Stimulated activated naive CD4-positive, alpha-beta T cell treated with Interleukin-2 at 50 U/mL for 16 hours (primary cell): ENCODE results near the gene SGTB.
"Not testable (repeated sequence)": the region's sequence is repeated elsewhere in the genome, so short reads cannot be mapped to it uniquely, and the experiment has no call there.

Experiments
- DNase-seq: peaks from one replicate; lab custom pipeline; 2025; lab: John Stamatoyannopoulos, UW

SGTB gene

GRCh38 chr5:65734196-65734775, 12.4 kb upstream of the SGTB start:
- DNase-seq, result not testable (repeated sequence)

- not testable (repeated sequence) for DNase-seq
Observed at GRCh38 chr5:65732046-65732445, 10.1 kb upstream of the SGTB start.

- DNase-seq, result no peak
Observed at GRCh38 chr5:65730910-65731309, 9.0 kb upstream of the SGTB start.

- no peak for DNase-seq
Observed at GRCh38 chr5:65728218-65728617, 6.3 kb upstream of the SGTB start.

GRCh38 chr5:65727491-65728156, 5.7 kb upstream of the SGTB start:
- no peak for DNase-seq

DNA sequence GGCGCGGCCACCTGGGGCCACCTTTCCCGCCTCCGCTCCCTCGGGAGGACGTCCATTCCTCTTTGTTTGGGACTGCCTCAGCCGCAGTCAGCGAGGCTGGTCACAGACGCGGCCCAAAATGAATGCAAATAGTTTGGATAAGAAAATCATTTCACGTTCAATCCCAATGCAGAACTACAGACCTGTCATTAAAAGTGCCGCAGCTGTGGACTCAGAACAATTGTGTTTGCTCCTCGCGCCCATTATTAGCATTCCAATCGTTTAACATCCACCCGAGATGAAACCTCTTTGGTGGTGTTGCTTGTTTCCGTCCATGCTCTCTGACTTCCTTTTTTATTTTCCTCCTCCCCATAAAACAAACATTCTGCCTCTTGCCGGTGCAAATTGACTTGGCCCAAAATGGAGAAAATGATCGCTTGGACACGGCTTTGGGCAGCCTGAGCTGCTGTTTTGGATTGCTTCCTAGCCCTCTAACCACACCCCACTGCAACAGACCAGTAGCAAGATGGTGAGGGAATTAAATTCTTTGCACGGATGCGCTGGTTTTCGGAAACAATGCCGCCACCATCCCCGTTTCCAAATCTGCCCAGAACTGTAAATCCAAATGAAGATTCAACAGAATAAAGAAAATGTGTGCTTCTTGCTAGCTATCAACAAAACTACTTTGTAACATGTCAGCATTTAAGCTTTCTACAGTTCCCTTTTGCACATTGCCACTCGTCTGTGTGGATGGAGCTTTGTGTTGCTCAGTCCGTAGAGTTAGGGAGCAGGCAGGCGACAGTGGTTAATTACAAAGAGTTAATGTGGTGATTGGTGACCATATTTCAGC, 880 bp upstream of the SGTB start:
- no peak for DNase-seq

- no peak for DNase-seq
Observed at GRCh38 chr5:65721050-65721719, 724 bp downstream of the SGTB start.

DNA sequence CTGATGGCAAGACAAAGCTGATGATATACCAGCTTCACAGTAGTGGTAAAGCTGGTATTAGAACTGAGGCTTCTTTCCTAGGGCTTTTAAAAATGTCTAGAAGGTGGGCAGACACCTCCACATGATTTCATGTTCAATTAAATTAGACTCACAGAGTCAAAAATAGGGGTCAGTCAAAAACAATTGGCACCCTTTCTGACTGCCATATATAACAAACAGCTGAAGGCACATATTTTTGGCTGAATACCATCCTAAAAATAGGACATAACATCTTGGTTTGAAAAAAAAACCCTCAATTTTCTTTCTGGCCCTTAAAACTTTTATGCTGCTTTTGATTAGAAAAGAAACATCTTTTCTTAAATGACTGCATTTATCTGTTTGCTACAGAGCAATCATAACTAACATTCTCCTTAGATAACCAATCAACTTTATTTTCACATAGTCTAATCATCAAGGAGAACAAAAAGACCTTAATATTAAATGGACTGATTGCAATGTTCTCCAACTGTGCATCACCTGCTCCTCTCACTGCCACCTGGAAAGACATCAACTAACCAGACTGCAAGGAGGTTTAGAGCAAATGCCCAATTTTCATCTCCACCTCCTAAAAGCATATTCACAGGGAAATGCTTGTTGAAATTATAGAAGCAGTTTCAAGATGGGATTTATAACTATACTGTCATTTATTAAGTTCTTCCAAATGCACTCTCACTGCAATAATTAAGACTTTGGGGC, 3.2 kb downstream of the SGTB start:
- no peak for DNase-seq

GRCh38 chr5:65708145-65708544, 13.8 kb downstream of the SGTB start:
- no peak for DNase-seq

GRCh38 chr5:65707663-65708062, 14.2 kb downstream of the SGTB start:
- DNase-seq, result no peak

DNA sequence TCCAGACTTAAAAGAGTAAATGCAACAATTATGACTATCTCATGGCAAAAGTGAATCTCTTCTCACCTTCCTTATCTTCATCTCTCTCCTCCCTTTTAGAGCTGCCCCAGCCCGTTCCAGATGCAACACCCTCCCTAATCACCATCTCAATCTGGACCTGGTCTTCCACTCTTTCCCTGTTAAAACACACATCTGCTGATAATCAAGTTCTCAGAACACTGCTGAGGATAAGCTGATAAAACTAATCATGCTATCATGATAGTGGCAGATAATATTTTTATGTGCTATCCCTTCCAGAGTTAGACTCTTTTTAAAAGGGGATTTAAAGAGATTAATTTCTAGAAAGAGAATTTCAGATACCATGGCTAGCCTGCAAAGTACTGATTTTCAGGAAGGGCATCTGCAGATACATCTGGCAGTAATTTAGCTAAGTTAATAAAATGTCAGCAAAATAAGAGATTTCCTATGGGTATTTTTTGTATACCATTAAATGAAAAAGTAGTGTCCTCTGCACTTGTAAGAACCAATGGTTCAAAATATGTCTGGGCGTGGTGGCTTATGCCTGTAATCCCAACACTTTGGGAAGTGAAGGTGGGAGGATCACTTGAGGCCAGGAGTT, 17.2 kb downstream of the SGTB start:
- DNase-seq, result no peak

DNA sequence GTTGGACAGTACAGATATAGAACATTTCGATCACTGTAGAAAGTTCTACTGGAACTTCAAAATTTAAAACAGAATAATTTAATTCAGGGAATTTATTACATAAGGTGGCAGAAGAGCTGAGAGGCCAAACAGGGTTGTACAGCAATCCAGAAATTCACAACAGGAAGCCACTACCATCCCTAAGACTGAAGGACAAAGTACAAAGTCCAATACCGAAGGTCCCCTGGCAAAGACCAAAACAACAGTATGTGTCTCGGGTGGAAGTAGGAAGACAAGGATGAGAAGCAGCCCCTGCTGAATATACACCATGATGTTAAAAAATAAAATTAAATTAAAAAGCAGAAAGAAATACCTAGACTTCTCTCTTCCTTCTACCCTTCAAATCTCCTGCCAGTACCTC, 19.9 kb downstream of the SGTB start:
- no peak for DNase-seq

GRCh38 chr5:65699338-65699737, 22.6 kb downstream of the SGTB start:
- DNase-seq, result no peak

GRCh38 chr5:65696892-65697291, 25.0 kb downstream of the SGTB start:
- DNase-seq, result no peak

GRCh38 chr5:65695896-65696295, 26.0 kb downstream of the SGTB start:
- DNase-seq, result no peak

- DNase-seq, result no peak
Observed at GRCh38 chr5:65695162-65695755, 26.6 kb downstream of the SGTB start.

- no peak for DNase-seq
Observed at GRCh38 chr5:65693121-65693520, 28.8 kb downstream of the SGTB start.

GRCh38 chr5:65682148-65682547, 39.8 kb downstream of the SGTB start:
- DNase-seq, result no peak

DNA sequence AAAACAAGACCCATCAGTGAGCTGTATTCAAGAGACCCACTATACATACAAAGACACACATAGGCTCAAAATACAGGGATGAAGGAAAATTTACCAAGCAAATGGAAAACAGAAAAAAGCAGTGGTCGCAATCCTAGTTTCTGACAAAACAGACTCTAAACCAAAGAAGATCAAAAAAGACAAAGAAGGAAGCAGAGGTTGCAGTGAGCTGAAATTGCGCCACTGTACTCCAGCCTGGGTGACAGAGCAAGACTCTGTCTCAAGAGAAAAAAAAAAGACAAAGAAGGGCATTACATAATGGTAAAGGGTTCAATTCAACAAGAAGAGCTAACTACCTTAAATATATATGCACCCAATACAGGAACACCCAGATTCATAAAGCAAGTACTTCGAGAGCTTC, 45.9 kb downstream of the SGTB start:
- DNase-seq, result not testable (repeated sequence)

DNA sequence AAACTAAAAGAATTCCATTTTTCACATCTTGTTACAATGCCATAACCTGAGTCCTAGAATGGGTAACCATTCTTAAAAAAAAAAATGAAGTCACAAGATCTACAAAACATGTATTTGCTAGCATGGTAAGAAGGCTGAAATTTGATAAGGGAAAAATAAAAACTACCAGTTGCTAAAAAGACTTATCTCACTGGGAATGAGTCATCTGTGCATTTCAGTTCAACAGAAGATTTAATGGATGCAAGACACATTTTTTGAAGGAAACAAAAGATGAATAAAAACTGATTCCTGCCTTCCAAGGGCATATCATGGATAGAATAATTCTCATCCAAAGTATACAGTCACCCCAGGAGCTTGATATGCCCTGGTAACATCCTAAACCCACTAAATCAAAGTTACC, 47.2 kb downstream of the SGTB start:
- DNase-seq, result no peak

- DNase-seq, result no peak
Observed at GRCh38 chr5:65672796-65673195, 49.1 kb downstream of the SGTB start.
